Thymus (tissue), 11 donors: ENCODE measurements around the gene DUSP6. TPM values are rescaled to one million over a fixed set of nuclear protein-coding genes. Genes with fewer than 3 reads are reported as not detected.

ENCODE experiments used
- DNase-seq, 9 donors: peaks; one replicate each; pipeline ENCODE4 v3.0.0-alpha.2; 2013; ENCODE audit warnings: low spot score in 9 of 9, low read depth in 6 of 9, missing footprints in 1 of 9
- H3K27ac ChIP-seq, 2 donors: one replicate each; pipeline ENCODE4 v1.5.1; 2013; ENCODE audit warnings: control low read depth in 1 of 2, low read depth in 1 of 2, low read length in 1 of 2, mild to moderate bottlenecking in 1 of 2, moderate library complexity in 1 of 2
- H3K27me3 ChIP-seq, 2 donors: one replicate each; pipeline ENCODE4 v1.5.1; 2013; ENCODE audit warnings: low read length in 1 of 2; ENCODE audit not compliant: control insufficient read depth in 2 of 2, insufficient read depth in 1 of 2
- H3K36me3 ChIP-seq, 2 donors: one replicate each; pipeline ENCODE4 v1.5.1; 2013; ENCODE audit warnings: low read length in 1 of 2, mild to moderate bottlenecking in 1 of 2, moderate library complexity in 1 of 2; ENCODE audit not compliant: control insufficient read depth in 2 of 2, insufficient read depth in 2 of 2
- H3K4me1 ChIP-seq, 2 donors: one replicate each; pipeline ENCODE4 v1.5.1; 2013; ENCODE audit warnings: low read length in 2 of 2; ENCODE audit not compliant: control insufficient read depth in 2 of 2, insufficient read depth in 2 of 2
- H3K4me3 ChIP-seq, 2 donors: one replicate each; pipeline ENCODE4 v1.5.1; 2013; ENCODE audit warnings: low read length in 2 of 2, control low read depth in 1 of 2, mild to moderate bottlenecking in 1 of 2
- H3K9me3 ChIP-seq, 2 donors: one replicate each; pipeline ENCODE4 v1.5.1; 2013; ENCODE audit warnings: low read length in 1 of 2, mild to moderate bottlenecking in 1 of 2; ENCODE audit not compliant: control insufficient read depth in 2 of 2, insufficient read depth in 1 of 2
- WGBS: extraction: QIAGEN DNeasy Blood & Tissue Kit; methylation state at CpG from one replicate; pipeline ENCODE4 v1.1.7; 2013; 5-methylcytosine and 5-hydroxymethylcytosine counted together
- polyA plus RNA-seq: library from polyadenylated mRNA; stranded (reverse); fragments of 200-250 nt; gene quantifications from one replicate; pipeline ENCODE4 v1.2.3, GENCODE V29; 2013
- total RNA-seq: library from RNA; stranded (reverse); fragments of 120-200 nt; gene quantifications from one replicate; pipeline ENCODE4 v1.2.4, GENCODE V29; 2013
- donor health status: healthy.

The DUSP6 gene
- total and polyA plus RNA-seq, 2 donors = 33.5 to 45.0 TPM

GRCh38 chr12:89319122-89319521 is 33.2 kb downstream of the DUSP6 start:
- Histone ChIP-seq H3K4me1 (no peaks in the 10 kb centered on the region), H3K27me3 (no peaks in the 10 kb centered on the region), H3K4me3 (no peak overlapping the region), H3K36me3 (no peaks in the 10 kb centered on the region), H3K27ac (no peak overlapping the region), H3K9me3 (no peaks in the 10 kb centered on the region)
- DNase-seq = no peak
- 91% methylated on average over 4 of the region's 4 CpGs for WGBS

DNA sequence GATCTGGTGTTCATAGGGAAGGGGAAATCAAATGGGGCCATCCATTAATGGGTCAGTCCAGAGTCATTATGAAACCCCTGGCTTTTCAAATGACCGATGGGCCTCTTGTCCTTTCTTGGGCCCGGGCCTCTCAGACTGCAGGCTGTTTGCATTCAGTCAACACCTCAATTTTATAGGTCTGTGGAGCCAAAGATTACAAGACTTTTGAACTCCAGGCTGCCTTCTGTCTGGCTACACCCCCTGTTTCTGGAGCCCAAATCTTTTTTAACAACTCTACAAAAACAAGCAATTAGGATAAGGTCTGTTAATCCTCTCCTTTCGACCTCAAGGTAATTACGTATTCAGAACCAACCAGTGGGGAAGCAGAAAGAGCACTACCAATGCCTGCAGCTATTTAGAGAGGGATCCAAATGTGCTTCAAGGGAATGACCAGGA is 35.6 kb downstream of the DUSP6 start:
- Histone ChIP-seq H3K27me3 (no peaks in the 10 kb centered on the region), H3K36me3 (no peaks in the 10 kb centered on the region), H3K4me1 (no peaks in the 10 kb centered on the region), H3K4me3 (no peak overlapping the region), H3K9me3 (no peaks in the 10 kb centered on the region), H3K27ac (peak overlapping the region; percentile 8 to 25)
- no peak for DNase-seq
- 94% methylated on average over 4 of the region's 4 CpGs for WGBS

- no peaks in the 10 kb centered on the region for H3K4me1 ChIP-seq
- H3K27me3 ChIP-seq = no peaks in the 10 kb centered on the region
- no peak for DNase-seq
- no peak overlapping the region for H3K4me3 ChIP-seq
- H3K27ac ChIP-seq = no peak overlapping the region
- H3K36me3 ChIP-seq = no peaks in the 10 kb centered on the region
- no peaks in the 10 kb centered on the region for H3K9me3 ChIP-seq
- 96% methylated on average over 3 of the region's 3 CpGs for whole genome bisulfite sequencing
Observed at GRCh38 chr12:89314060-89314761, 38.1 kb downstream of the DUSP6 start.

GRCh38 chr12:89311703-89312293 is 40.5 kb downstream of the DUSP6 start:
- no peak for DNase-seq
- H3K27ac ChIP-seq = peak overlapping the region in 1 of 2 donors; percentile 3
- H3K9me3 ChIP-seq = no peaks in the 10 kb centered on the region
- WGBS = 94% methylated on average over 4 of the region's 4 CpGs
- no peaks in the 10 kb centered on the region for H3K36me3 ChIP-seq
- no peak overlapping the region for H3K4me3 ChIP-seq
- no peaks in the 10 kb centered on the region for H3K27me3 ChIP-seq
- H3K4me1 ChIP-seq = peaks cover 2 to 3% of the 10 kb centered on the region in 2 donors

- Histone ChIP-seq H3K27me3 (no peaks in the 10 kb centered on the region), H3K36me3 (no peaks in the 10 kb centered on the region), H3K4me1 (peaks cover 2 to 3% of the 10 kb centered on the region in 2 donors), H3K9me3 (no peaks in the 10 kb centered on the region), H3K4me3 (no peak overlapping the region), H3K27ac (no peak overlapping the region)
- WGBS = 75% methylated on average over 4 of the region's 4 CpGs
- DNase-seq = no peak
Observed at GRCh38 chr12:89309815-89310214, 42.5 kb downstream of the DUSP6 start.

GRCh38 chr12:89309440-89309802 is 42.9 kb downstream of the DUSP6 start:
- Histone ChIP-seq H3K4me3 (no peak overlapping the region), H3K27ac (no peak overlapping the region), H3K36me3 (no peaks in the 10 kb centered on the region), H3K27me3 (no peaks in the 10 kb centered on the region), H3K4me1 (peaks cover 2 to 3% of the 10 kb centered on the region in 2 donors), H3K9me3 (no peaks in the 10 kb centered on the region)
- no peak for DNase-seq
- 77% methylated on average over 3 of the region's 3 CpGs for WGBS

GRCh38 chr12:89307474-89308253 is 44.6 kb downstream of the DUSP6 start:
- Histone ChIP-seq H3K36me3 (no peaks in the 10 kb centered on the region), H3K4me1 (peaks cover 2 to 3% of the 10 kb centered on the region in 2 donors), H3K4me3 (no peak overlapping the region), H3K27ac (no peak overlapping the region), H3K27me3 (no peaks in the 10 kb centered on the region), H3K9me3 (no peaks in the 10 kb centered on the region)
- DNase-seq = no peak
- WGBS = 98% methylated on average over 9 of the region's 9 CpGs

GRCh38 chr12:89306827-89307473 is 45.4 kb downstream of the DUSP6 start:
- Histone ChIP-seq H3K9me3 (no peaks in the 10 kb centered on the region), H3K4me3 (no peak overlapping the region), H3K27me3 (no peaks in the 10 kb centered on the region), H3K27ac (no peak overlapping the region), H3K36me3 (no peaks in the 10 kb centered on the region), H3K4me1 (peaks cover 2 to 3% of the 10 kb centered on the region in 2 donors)
- WGBS = 59% methylated on average over 5 of the region's 5 CpGs
- DNase-seq = peak in 4 of 9 donors; percentile 14 to 49 (median 22)

DNA sequence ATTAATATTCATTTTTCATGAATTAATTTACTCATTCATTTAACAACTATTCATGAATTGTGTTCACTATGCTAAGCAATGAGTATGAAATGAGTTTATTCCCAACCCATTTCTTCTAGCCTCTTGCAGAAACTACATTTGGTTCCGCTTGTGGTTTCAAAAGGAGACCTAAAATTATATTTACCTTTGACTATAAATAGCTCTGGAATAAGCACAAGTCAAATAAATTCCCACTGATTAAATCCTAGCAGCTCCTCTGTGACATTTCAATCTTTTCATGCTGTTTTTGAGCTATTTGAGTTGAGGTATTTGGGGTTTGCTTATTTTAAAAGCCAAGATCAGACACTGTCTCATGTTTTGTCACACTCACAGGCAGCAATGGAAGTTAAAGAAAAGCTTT is 46.9 kb downstream of the DUSP6 start:
- no peaks in the 10 kb centered on the region for H3K9me3 ChIP-seq
- H3K4me1 ChIP-seq = peaks cover 2 to 3% of the 10 kb centered on the region in 2 donors
- H3K4me3 ChIP-seq = no peak overlapping the region
- H3K27ac ChIP-seq = no peak overlapping the region
- no peak for DNase-seq
- 75% methylated on average over 1 of the region's 1 CpG for WGBS
- H3K27me3 ChIP-seq = no peaks in the 10 kb centered on the region
- no peaks in the 10 kb centered on the region for H3K36me3 ChIP-seq
